ENCODE data around the gene IMMP2L.

Gene IMMP2L

GRCh38 chr7:111388912-111389311 lies 173.4 kb downstream of the IMMP2L start:
- Histone ChIP-seq H3K36me3 (ENCODE audit: control insufficient read depth, insufficient read depth, low read length) (no peaks in the 10 kb centered on the region), H3K27me3 (replicated peaks; ENCODE audit: control insufficient read depth, insufficient read depth, low read length) (no peaks in the 10 kb centered on the region), H3K4me3 (replicated peaks; ENCODE audit: low read depth, low read length) (no peak overlapping the region)
- DNase-seq (ENCODE audit: extremely low read depth, insufficient read length), result peak; percentile 2
- TF ChIP-seq CTCF (IDR thresholded peaks at IDR 0.05; ENCODE audit: insufficient read depth, low read length, poor library complexity, severe bottlenecking), result no peak

- TF ChIP-seq CTCF (IDR thresholded peaks at IDR 0.05; ENCODE audit: insufficient read depth, low read length, poor library complexity, severe bottlenecking), result no peak
- H3K27me3 ChIP-seq (replicated peaks; ENCODE audit: control insufficient read depth, insufficient read depth, low read length), result no peaks in the 10 kb centered on the region
- no peaks in the 10 kb centered on the region for H3K36me3 ChIP-seq (ENCODE audit: control insufficient read depth, insufficient read depth, low read length)
- H3K4me3 ChIP-seq (replicated peaks; ENCODE audit: low read depth, low read length), result no peak overlapping the region
- no peak for DNase-seq (ENCODE audit: extremely low read depth, insufficient read length)
Measured at GRCh38 chr7:111388016-111388415, 174.3 kb downstream of the IMMP2L start.

- no peak for TF ChIP-seq CTCF (IDR thresholded peaks at IDR 0.05; ENCODE audit: insufficient read depth, low read length, poor library complexity, severe bottlenecking)
- Histone ChIP-seq H3K27me3 (replicated peaks; ENCODE audit: control insufficient read depth, insufficient read depth, low read length) (no peaks in the 10 kb centered on the region), H3K36me3 (ENCODE audit: control insufficient read depth, insufficient read depth, low read length) (no peaks in the 10 kb centered on the region), H3K4me3 (replicated peaks; ENCODE audit: low read depth, low read length) (no peak overlapping the region)
- no peak for DNase-seq (ENCODE audit: extremely low read depth, insufficient read length)
Measured at GRCh38 chr7:111384065-111384891, 178.0 kb downstream of the IMMP2L start.

DNA sequence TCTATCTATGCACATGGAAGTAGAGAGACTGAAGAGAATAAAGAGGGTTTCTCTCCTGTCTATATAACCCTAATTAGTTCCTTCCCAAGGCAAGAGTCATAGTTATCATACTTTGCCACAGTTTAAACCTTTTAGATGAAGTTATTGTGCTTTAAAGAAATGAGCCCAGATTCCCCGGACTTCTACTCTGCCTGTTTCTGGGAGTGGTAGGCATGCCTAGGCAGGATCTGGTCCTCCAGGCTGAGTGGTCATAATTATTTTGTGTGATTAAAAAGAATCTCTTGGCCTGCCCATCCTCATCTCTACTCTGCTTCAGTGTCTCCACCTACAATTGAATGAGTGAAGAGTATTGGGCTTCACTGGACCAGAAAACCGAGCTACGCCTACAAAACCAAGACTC lies 179.2 kb downstream of the IMMP2L start:
- no peak for TF ChIP-seq CTCF (IDR thresholded peaks at IDR 0.05; ENCODE audit: insufficient read depth, low read length, poor library complexity, severe bottlenecking)
- H3K36me3 ChIP-seq (ENCODE audit: control insufficient read depth, insufficient read depth, low read length), result no peaks in the 10 kb centered on the region
- no peak overlapping the region for H3K4me3 ChIP-seq (replicated peaks; ENCODE audit: low read depth, low read length)
- H3K27me3 ChIP-seq (replicated peaks; ENCODE audit: control insufficient read depth, insufficient read depth, low read length), result no peaks in the 10 kb centered on the region
- DNase-seq (ENCODE audit: extremely low read depth, insufficient read length), result no peak

GRCh38 chr7:111381590-111381989 lies 180.7 kb downstream of the IMMP2L start:
- no peak for TF ChIP-seq CTCF (IDR thresholded peaks at IDR 0.05; ENCODE audit: insufficient read depth, low read length, poor library complexity, severe bottlenecking)
- DNase-seq (ENCODE audit: extremely low read depth, insufficient read length), result no peak
- no peaks in the 10 kb centered on the region for H3K27me3 ChIP-seq (replicated peaks; ENCODE audit: control insufficient read depth, insufficient read depth, low read length)
- no peak overlapping the region for H3K4me3 ChIP-seq (replicated peaks; ENCODE audit: low read depth, low read length)
- H3K36me3 ChIP-seq (ENCODE audit: control insufficient read depth, insufficient read depth, low read length), result no peaks in the 10 kb centered on the region

Data from GM06990 (cell line).